GM19193 (cell line): ENCODE data around the gene ARL6IP4.

Experiments used
- POLR2A ChIP-seq: IDR thresholded peaks from 4 replicates; pipeline ENCODE4 v1.6.1; 2011; ENCODE audit not compliant: insufficient read depth, insufficient read length; ENCODE audit errors: extremely low read depth

The ARL6IP4 gene

GRCh38 chr12:123021688-123022604 is 41.5 kb downstream of the ARL6IP4 start:
- no peak for TF ChIP-seq POLR2A

- no peak for TF ChIP-seq POLR2A
Observed at GRCh38 chr12:123022846-123023245, 42.4 kb downstream of the ARL6IP4 start.

- TF ChIP-seq POLR2A = no peak
Observed at GRCh38 chr12:123024819-123025391, 44.4 kb downstream of the ARL6IP4 start.

GRCh38 chr12:123026094-123026853 is 45.8 kb downstream of the ARL6IP4 start:
- TF ChIP-seq POLR2A = no peak

GRCh38 chr12:123027726-123028445 is 47.4 kb downstream of the ARL6IP4 start:
- TF ChIP-seq POLR2A = no peak

GRCh38 chr12:123028475-123028874 is 48.0 kb downstream of the ARL6IP4 start:
- TF ChIP-seq POLR2A = no peak

GRCh38 chr12:123029550-123029949 is 49.1 kb downstream of the ARL6IP4 start:
- no peak for TF ChIP-seq POLR2A

GRCh38 chr12:123030686-123031085 is 50.2 kb downstream of the ARL6IP4 start:
- TF ChIP-seq POLR2A = no peak

- no peak for TF ChIP-seq POLR2A
Observed at GRCh38 chr12:123031171-123031845, 50.8 kb downstream of the ARL6IP4 start.
